GM23248 (cell line): Measurements from ENCODE around the gene SPINT1.

Source experiments
- EZH2 ChIP-seq: fragments of 200-600 bp; sonication (generic); IDR thresholded peaks from 2 replicates; pipeline ENCODE4 v1.6.1; 2018; ENCODE audit warnings: antibody characterized with exemption, mild to moderate bottlenecking; ENCODE audit not compliant: insufficient read depth, poor library complexity, severe bottlenecking
- EZH2phosphoT487 ChIP-seq: fragments of 200-600 bp; sonication (generic); IDR thresholded peaks from 2 replicates; pipeline ENCODE4 v1.6.1; 2018; ENCODE audit warnings: antibody characterized with exemption, moderate library complexity, mild to moderate bottlenecking, low read depth; ENCODE audit not compliant: insufficient read depth

DNA sequence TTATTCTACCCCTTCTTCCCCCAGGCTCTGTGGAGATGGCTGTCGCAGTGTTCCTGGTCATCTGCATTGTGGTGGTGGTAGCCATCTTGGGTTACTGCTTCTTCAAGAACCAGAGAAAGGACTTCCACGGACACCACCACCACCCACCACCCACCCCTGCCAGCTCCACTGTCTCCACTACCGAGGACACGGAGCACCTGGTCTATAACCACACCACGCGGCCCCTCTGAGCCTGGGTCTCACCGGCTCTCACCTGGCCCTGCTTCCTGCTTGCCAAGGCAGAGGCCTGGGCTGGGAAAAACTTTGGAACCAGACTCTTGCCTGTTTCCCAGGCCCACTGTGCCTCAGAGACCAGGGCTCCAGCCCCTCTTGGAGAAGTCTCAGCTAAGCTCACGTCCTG, 12.9 kb downstream of the SPINT1 start:
- TF ChIP-seq EZH2 (no peak), EZH2phosphoT487 (no peak)
